ENCODE data around the gene CPOX.

DNA sequence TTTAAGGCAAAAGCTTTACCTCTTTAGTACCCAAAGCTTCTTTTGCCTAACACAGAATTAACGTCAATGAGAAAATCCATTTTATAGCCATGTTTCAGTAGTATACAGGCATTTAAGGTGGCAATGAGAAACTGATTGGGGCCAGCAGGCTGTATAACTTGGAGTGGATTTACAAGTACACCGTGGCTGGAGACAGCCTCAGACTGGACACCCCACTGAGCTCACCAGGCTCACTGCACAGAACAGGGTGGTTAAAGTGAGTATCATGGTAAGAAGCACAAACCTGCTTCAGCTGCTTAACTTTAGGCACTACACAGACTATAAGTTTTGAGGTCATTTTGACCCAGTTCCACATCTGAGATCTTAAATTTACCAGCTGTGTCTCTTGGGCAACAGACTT lies 8.9 kb downstream of the CPOX start:
- no peak for TF ChIP-seq ZNF2 (tag by site-specific recombination; IDR thresholded peaks at IDR 0.05)
- TF ChIP-seq, protein P1, sequence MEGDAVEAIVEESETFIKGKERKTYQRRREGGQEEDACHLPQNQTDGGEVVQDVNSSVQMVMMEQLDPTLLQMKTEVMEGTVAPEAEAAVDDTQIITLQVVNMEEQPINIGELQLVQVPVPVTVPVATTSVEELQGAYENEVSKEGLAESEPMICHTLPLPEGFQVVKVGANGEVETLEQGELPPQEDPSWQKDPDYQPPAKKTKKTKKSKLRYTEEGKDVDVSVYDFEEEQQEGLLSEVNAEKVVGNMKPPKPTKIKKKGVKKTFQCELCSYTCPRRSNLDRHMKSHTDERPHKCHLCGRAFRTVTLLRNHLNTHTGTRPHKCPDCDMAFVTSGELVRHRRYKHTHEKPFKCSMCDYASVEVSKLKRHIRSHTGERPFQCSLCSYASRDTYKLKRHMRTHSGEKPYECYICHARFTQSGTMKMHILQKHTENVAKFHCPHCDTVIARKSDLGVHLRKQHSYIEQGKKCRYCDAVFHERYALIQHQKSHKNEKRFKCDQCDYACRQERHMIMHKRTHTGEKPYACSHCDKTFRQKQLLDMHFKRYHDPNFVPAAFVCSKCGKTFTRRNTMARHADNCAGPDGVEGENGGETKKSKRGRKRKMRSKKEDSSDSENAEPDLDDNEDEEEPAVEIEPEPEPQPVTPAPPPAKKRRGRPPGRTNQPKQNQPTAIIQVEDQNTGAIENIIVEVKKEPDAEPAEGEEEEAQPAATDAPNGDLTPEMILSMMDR (tag by site-specific recombination; IDR thresholded peaks at IDR 0.05) = no peak
- TF ChIP-seq PRDM2 (tag by site-specific recombination; IDR thresholded peaks at IDR 0.05; ENCODE audit: borderline replicate concordance) = no peak
- TF ChIP-seq ZEB2 (tag by site-specific recombination; IDR thresholded peaks at IDR 0.05) = no peak

Measured in HEK293 (cell line).